AG09319 (cell line): Measurements from ENCODE around the gene NUDT14.

ENCODE experiments used
- DNase-seq: peaks from one replicate; pipeline ENCODE4 v3.0.0-alpha.2; 2010; ENCODE audit warnings: low read depth; ENCODE audit errors: extremely low read depth
- CTCF ChIP-seq: IDR thresholded peaks from 2 replicates; pipeline ENCODE4 v1.5.1; 2011; ENCODE audit warnings: low read depth, mild to moderate bottlenecking, inconsistent platforms, low read length, moderate library complexity

NUDT14 gene

GRCh38 chr14:105131241-105131640, 49.9 kb downstream of the NUDT14 start:
- DNase-seq = no peak

GRCh38 chr14:105128059-105128458, 53.1 kb downstream of the NUDT14 start:
- no peak for DNase-seq
- TF ChIP-seq CTCF = no peak

More at GRCh38 chr14:105131241-105131640, 49.9 kb downstream of the NUDT14 start:
- TF ChIP-seq CTCF = no peak

- no peak for DNase-seq
- no peak for TF ChIP-seq CTCF
Measured at GRCh38 chr14:105126981-105127329, 54.2 kb downstream of the NUDT14 start.

- DNase-seq = no peak
Measured at GRCh38 chr14:105126126-105126980, 54.8 kb downstream of the NUDT14 start.

GRCh38 chr14:105124823-105125222, 56.3 kb downstream of the NUDT14 start:
- no peak for TF ChIP-seq CTCF
- DNase-seq = no peak

More at GRCh38 chr14:105126126-105126980, 54.8 kb downstream of the NUDT14 start:
- TF ChIP-seq CTCF = no peak

GRCh38 chr14:105123981-105124765, 56.9 kb downstream of the NUDT14 start:
- TF ChIP-seq CTCF = no peak
- no peak for DNase-seq
